SK-N-SH (cell line): ENCODE measurements around the gene ZC3H18. TPM values are rescaled to one million over a fixed set of nuclear protein-coding genes. Genes with fewer than 3 reads are reported as not detected.

Experiments used
- CTCF ChIA-PET: fragments of 300-600, 350-600 bp; formaldehyde crosslinking; extraction: SDS; loops from one replicate; lab custom pipeline; 2021; lab: Yijun Ruan, JAX
- POLR2A ChIA-PET: fragments of 350-600 bp; sonication (Branson Sonifier 250); formaldehyde crosslinking; extraction: SDS; loops from one replicate; lab custom pipeline; 2020; ENCODE audit warnings: antibody characterized with exemption, inconsistent platforms; lab: Yijun Ruan, JAX
- DNase-seq: peaks from one replicate; pipeline ENCODE4 v3.0.0; 2012
- H2AFZ ChIP-seq: fragments of 200-600 bp; sonication (generic); 2 replicates; pipeline ENCODE4 v1.8.1; 2016; ENCODE audit warnings: antibody characterized with exemption, mild to moderate bottlenecking, low read depth
- H3F3A ChIP-seq: fragments of 200-600 bp; sonication (generic); replicated peaks from 2 replicates; pipeline ENCODE3; 2016; ENCODE audit warnings: antibody characterized with exemption, mild to moderate bottlenecking; ENCODE audit not compliant: insufficient read depth
- H3K27ac ChIP-seq, 2 experiments: fragments of 200-500 bp in 1 of 2; fragments of 200-600 bp in 1 of 2; sonication (Bioruptor generic) in 1 of 2; sonication (generic), shearing (Covaris generic) in 1 of 2; 2 replicates each; pipeline versions ENCODE4 v1.5.1 to v1.6.1; 2014 to 2016; ENCODE audit warnings: low read depth in 2 of 2, inconsistent platforms in 1 of 2, low read length in 1 of 2, mild to moderate bottlenecking in 1 of 2, mixed read lengths in 1 of 2
- H3K27me3 ChIP-seq: fragments of 200-600 bp; sonication (generic), shearing (Covaris generic); 2 replicates; pipeline ENCODE4 v1.6.1; 2016; ENCODE audit warnings: mixed run types; ENCODE audit not compliant: insufficient read depth
- H3K36me3 ChIP-seq, 2 experiments: fragments of 200-500 bp in 1 of 2; fragments of 200-600 bp in 1 of 2; sonication (Bioruptor generic) in 1 of 2; sonication (generic) in 1 of 2; replicated peaks in 1 of 2; 2 replicates each; pipeline versions ENCODE3 to v1.5.1; 2014 to 2016; ENCODE audit warnings: low read length in 1 of 2, mild to moderate bottlenecking in 1 of 2; ENCODE audit not compliant: insufficient read depth in 2 of 2, control insufficient read depth in 1 of 2
- H3K4me1 ChIP-seq, 2 experiments: fragments of 200-500 bp in 1 of 2; fragments of 200-600 bp in 1 of 2; sonication (Bioruptor generic) in 1 of 2; sonication (generic), shearing (Covaris generic) in 1 of 2; 2 replicates each; pipeline versions ENCODE4 v1.5.1 to v1.6.1; 2014 to 2016; ENCODE audit warnings: low read depth in 1 of 2, low read length in 1 of 2, mixed run types in 1 of 2; ENCODE audit not compliant: insufficient read depth in 2 of 2, control insufficient read depth in 1 of 2
- H3K4me2 ChIP-seq: fragments of 200-600 bp; sonication (generic), shearing (Covaris generic); 2 replicates; pipeline ENCODE4 v1.6.1; 2017; ENCODE audit warnings: mixed run types
- H3K4me3 ChIP-seq, 2 experiments: fragments of 200-500 bp in 1 of 2; fragments of 200-600 bp in 1 of 2; sonication (Bioruptor generic) in 1 of 2; sonication (generic), shearing (Covaris generic) in 1 of 2; 2 replicates each; pipeline versions ENCODE4 v1.5.1 to v1.8.1; 2014 to 2016; ENCODE audit warnings: low read depth in 2 of 2, inconsistent platforms in 1 of 2, low read length in 1 of 2, mild to moderate bottlenecking in 1 of 2, mixed read lengths in 1 of 2, moderate library complexity in 1 of 2
- H3K79me2 ChIP-seq: fragments of 200-600 bp; sonication (generic); 2 replicates; pipeline ENCODE4 v1.8.1; 2017; ENCODE audit warnings: mild to moderate bottlenecking; ENCODE audit not compliant: insufficient read depth
- H3K9ac ChIP-seq: fragments of 200-600 bp; sonication (generic); 2 replicates; pipeline ENCODE4 v1.6.1; 2017; ENCODE audit warnings: mixed run types
- H3K9me2 ChIP-seq: fragments of 200-600 bp; sonication (generic); 2 replicates; pipeline ENCODE4 v1.6.1; 2017; ENCODE audit warnings: mixed run types
- H3K9me3 ChIP-seq: fragments of 200-600 bp; sonication (generic); 2 replicates; pipeline ENCODE4 v1.6.1; 2017; ENCODE audit warnings: mixed run types, mild to moderate bottlenecking, moderate library complexity
- H4K20me1 ChIP-seq: fragments of 200-600 bp; sonication (generic); 2 replicates; pipeline ENCODE4 v1.6.1; 2017; ENCODE audit warnings: mild to moderate bottlenecking, mixed run types; ENCODE audit not compliant: insufficient read depth
- GATA2 ChIP-seq: sonication (generic); formaldehyde crosslinking; IDR thresholded peaks from 2 replicates; pipeline ENCODE4 v1.5.0; 2020; ENCODE audit warnings: mild to moderate bottlenecking, missing genetic modification reagents
- PBX3 ChIP-seq: IDR thresholded peaks from 2 replicates; pipeline ENCODE4; 2012
- RAD21 ChIP-seq: IDR thresholded peaks from 2 replicates; pipeline ENCODE4 v1.6.1; 2012; ENCODE audit warnings: mild to moderate bottlenecking, low read length
- RCOR1 ChIP-seq: fragments of 150-350 bp; IDR thresholded peaks from 2 replicates; pipeline ENCODE4 v1.6.1; 2017; ENCODE audit warnings: antibody characterized with exemption, low read length
- USF1 ChIP-seq: IDR thresholded peaks from 2 replicates; pipeline ENCODE4 v1.4.0; 2012; ENCODE audit warnings: low read depth, borderline replicate concordance
- WGBS: methylation state at CpG from one replicate; pipeline ENCODE4 v1.1.6; 2017; ENCODE audit warnings: low lambda C conversion rate; 5-methylcytosine and 5-hydroxymethylcytosine counted together
- polyA plus RNA-seq, 3 experiments: library from polyadenylated mRNA; depleted of rRNA; stranded (reverse); fragments of >200 nt; gene quantifications; 2 replicates each; pipeline ENCODE4 v1.2.3, GENCODE V29; 2012
- TF ChIP-seq, protein P1 (sequence below): IDR thresholded peaks from 2 replicates; pipeline ENCODE4 v1.6.1; 2012; ENCODE audit warnings: mild to moderate bottlenecking, low read depth, low read length, moderate library complexity

The ZC3H18 gene
- polyA plus RNA-seq, 1 of the 3 experiments (the other 2 are of a cell fraction): 32.7 TPM

DNA sequence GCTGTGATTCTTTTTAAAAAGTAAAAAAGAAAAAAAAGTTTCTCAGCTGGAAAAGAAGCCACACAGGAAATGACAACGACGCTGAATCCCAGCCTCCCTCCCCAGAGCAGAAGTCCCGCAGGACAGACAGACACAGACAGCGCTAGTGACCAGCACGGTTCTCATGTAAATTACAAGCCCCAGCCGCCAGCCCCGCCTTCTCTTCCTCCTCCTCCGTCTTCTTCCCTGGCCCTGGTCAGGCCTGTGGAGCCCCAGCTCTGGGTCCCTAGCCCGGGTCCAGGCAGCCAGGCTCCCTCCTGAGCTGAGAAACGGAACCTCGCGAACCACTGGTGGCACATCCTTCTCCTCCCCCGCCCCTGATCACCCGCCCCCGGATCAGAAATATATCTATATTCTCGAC is 61.2 kb downstream of the ZC3H18 start:
- Histone ChIP-seq H3K4me1 (no peaks in the 10 kb centered on the region), H2AFZ (no peak overlapping the region), H3K9me2 (no peaks in the 10 kb centered on the region), H4K20me1 (no peaks in the 10 kb centered on the region), H3F3A (peaks cover 3% of the 10 kb centered on the region), H3K27ac (no peak overlapping the region), H3K79me2 (no peaks in the 10 kb centered on the region), H3K4me2 (no peak overlapping the region), H3K9me3 (no peaks in the 10 kb centered on the region), H3K9ac (no peak overlapping the region), H3K27me3 (no peaks in the 10 kb centered on the region), H3K36me3 (peaks cover 5 to 49% of the 10 kb centered on the region in 2 experiments), H3K4me3 (no peak overlapping the region)
- POLR2A ChIA-PET: no interaction called here
- DNase-seq: no peak
- CTCF ChIA-PET: no interaction called here
- TF ChIP-seq RAD21 (no peak), USF1 (no peak), PBX3 (no peak)
- WGBS: 96% methylated on average over 16 of the region's 16 CpGs

- peaks cover 3% of the 10 kb centered on the region for H3F3A ChIP-seq
- no peaks in the 10 kb centered on the region for H3K9me3 ChIP-seq
- H3K36me3 ChIP-seq: peaks cover 4 to 49% of the 10 kb centered on the region in 2 experiments
- no peaks in the 10 kb centered on the region for H3K9me2 ChIP-seq
- no peaks in the 10 kb centered on the region for H4K20me1 ChIP-seq
- no peaks in the 10 kb centered on the region for H3K4me1 ChIP-seq
- no peak overlapping the region for H3K9ac ChIP-seq
- ChIA-PET CTCF (interaction anchor here (1.0 to 1.8 kb wide), 2 partner anchors 10 to 20 kb away, joined by 3 to 4 read pairs; no protein-coding TSS in a partner anchor), POLR2A (interaction anchor here (0.6 kb wide), 1 partner anchor 40 kb away, joined by 4 read pairs; no protein-coding TSS in a partner anchor)
- TF ChIP-seq RCOR1: no peak
- no peaks in the 10 kb centered on the region for H3K27me3 ChIP-seq
- no peak overlapping the region for H3K4me2 ChIP-seq
- WGBS: 84% methylated on average over 12 of the region's 30 CpGs
- no peak overlapping the region for H3K4me3 ChIP-seq
- no peaks in the 10 kb centered on the region for H3K79me2 ChIP-seq
- DNase-seq: no peak
- H2AFZ ChIP-seq: no peak overlapping the region
- no peak overlapping the region for H3K27ac ChIP-seq
Observed at GRCh38 chr16:88631920-88632586, 61.9 kb downstream of the ZC3H18 start.

DNA sequence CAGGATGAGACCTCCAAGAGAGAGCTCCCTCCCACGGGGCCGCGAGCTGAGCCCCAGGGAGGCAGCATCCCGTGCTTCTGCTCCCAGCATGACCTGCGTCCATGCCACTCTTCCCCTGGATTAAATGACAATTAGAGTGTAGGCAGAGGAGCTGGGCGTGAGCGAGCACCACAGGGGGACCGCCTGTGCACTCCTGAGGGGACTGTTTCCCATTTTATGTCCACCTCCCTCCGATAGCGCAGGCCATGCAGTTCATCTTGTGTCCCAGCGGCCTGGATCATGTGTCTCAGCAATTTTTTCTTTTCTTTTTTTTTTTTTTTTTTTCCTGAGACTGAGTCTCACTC is 62.4 kb downstream of the ZC3H18 start:
- H4K20me1 ChIP-seq: no peaks in the 10 kb centered on the region
- H3F3A ChIP-seq: peaks cover 3% of the 10 kb centered on the region
- H3K27ac ChIP-seq: no peak overlapping the region
- H3K9me2 ChIP-seq: no peaks in the 10 kb centered on the region
- H3K4me2 ChIP-seq: no peak overlapping the region
- no peaks in the 10 kb centered on the region for H3K9me3 ChIP-seq
- ChIA-PET CTCF (interaction anchor here (1.0 to 1.8 kb wide), 2 partner anchors 9 to 20 kb away, joined by 3 to 4 read pairs; no protein-coding TSS in a partner anchor), POLR2A (no interaction called here)
- WGBS: 93% methylated on average over 10 of the region's 11 CpGs
- TF ChIP-seq GATA2 (CRISPR knock-in tag): no peak
- TF ChIP-seq, protein P1, sequence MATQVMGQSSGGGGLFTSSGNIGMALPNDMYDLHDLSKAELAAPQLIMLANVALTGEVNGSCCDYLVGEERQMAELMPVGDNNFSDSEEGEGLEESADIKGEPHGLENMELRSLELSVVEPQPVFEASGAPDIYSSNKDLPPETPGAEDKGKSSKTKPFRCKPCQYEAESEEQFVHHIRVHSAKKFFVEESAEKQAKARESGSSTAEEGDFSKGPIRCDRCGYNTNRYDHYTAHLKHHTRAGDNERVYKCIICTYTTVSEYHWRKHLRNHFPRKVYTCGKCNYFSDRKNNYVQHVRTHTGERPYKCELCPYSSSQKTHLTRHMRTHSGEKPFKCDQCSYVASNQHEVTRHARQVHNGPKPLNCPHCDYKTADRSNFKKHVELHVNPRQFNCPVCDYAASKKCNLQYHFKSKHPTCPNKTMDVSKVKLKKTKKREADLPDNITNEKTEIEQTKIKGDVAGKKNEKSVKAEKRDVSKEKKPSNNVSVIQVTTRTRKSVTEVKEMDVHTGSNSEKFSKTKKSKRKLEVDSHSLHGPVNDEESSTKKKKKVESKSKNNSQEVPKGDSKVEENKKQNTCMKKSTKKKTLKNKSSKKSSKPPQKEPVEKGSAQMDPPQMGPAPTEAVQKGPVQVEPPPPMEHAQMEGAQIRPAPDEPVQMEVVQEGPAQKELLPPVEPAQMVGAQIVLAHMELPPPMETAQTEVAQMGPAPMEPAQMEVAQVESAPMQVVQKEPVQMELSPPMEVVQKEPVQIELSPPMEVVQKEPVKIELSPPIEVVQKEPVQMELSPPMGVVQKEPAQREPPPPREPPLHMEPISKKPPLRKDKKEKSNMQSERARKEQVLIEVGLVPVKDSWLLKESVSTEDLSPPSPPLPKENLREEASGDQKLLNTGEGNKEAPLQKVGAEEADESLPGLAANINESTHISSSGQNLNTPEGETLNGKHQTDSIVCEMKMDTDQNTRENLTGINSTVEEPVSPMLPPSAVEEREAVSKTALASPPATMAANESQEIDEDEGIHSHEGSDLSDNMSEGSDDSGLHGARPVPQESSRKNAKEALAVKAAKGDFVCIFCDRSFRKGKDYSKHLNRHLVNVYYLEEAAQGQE: no peak
- H3K27me3 ChIP-seq: no peaks in the 10 kb centered on the region
- H2AFZ ChIP-seq: no peak overlapping the region
- H3K36me3 ChIP-seq: peaks cover 4 to 47% of the 10 kb centered on the region in 2 experiments
- DNase-seq: no peak
- no peak overlapping the region for H3K9ac ChIP-seq
- H3K4me3 ChIP-seq: no peak overlapping the region
- no peaks in the 10 kb centered on the region for H3K4me1 ChIP-seq
- H3K79me2 ChIP-seq: no peaks in the 10 kb centered on the region
